GM19324 (cell line): Measurements from ENCODE around the gene LIG1.
A peak's percentile ranks its signal among the peaks of the same experiment; 100 is the strongest.

Experiments used
- ATAC-seq: cut with Tn5 transposase; IDR thresholded peaks from one replicate; pipeline ENCODE4 v1.9.1; 2021; ENCODE audit warnings: mild to moderate bottlenecking, moderate library complexity; ENCODE audit not compliant: unreplicated experiment, low FRiP score

LIG1 gene

DNA sequence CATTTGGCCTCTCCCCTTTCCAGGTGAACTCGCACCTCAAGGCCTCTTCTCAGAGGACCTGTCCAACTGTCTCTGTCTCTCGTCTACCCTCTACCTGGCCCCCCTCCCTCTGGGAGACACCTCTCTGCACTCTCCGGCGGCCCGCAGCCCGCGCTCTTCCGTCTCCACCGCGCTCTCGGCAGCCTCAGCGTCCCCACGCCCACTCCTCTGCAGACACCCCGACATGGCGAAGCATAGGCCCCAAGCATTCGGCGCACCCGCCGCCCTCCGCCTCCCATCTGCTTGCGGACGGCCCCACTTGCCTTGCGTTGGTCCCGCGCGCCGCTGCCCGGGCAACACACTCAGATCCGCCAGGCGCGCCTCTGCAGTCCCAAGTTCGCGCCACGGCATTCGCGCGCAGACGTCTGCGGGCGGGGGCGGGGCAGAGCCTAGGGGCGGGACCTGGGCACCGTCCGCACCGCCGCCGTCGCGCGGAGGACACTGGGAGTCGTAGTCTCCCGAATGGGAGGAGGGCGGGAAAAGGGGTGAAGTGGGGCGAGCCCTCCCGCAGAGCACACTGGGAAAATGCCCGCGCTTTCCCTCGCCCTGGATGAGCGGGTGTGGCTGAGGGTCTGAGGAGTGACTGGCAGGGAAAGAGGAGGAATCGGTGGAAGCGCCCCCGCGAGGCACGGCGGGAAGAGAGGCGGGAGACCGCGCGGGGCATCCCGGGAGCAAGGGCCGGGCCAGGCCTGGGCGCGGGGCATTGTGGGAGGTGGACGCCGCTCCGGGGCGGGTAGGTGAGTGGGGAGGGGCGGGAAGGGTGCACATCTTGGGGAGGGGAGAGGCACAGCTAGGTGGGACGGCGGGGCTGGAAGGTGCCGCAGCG, at the start of gene LIG1, which contains the start of gene ZSWIM9:
Gene LIG1, minus strand, starts transcription at position 406 of the 865 bp plus-strand sequence. CDS start 4,778 bp downstream, outside the sequence.
Gene ZSWIM9, plus strand, starts transcription at position 742 of the 865 bp plus-strand sequence. CDS start 1,123 bp downstream, outside the sequence.
- ATAC-seq: peak; percentile 83

DNA sequence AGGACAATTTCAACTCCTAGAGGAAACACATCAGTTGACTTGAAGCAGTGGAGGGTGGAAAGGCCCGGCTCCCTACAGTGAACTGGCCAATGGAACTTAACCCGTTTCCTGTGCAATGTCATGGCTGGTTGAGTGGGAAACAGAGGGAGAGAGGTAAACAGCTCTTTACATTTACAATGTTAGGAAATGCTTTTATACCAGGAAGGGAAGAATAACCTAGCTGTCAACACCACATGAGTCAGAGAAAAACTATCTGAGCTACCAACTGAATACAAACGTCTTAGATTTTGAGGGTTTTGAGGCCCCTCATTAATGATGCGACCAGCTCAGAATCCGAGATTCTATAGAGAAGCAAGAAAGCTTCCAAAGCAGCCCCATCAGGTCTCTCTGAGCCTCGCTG, 48.9 kb upstream of the LIG1 start:
- no peak for ATAC-seq

DNA sequence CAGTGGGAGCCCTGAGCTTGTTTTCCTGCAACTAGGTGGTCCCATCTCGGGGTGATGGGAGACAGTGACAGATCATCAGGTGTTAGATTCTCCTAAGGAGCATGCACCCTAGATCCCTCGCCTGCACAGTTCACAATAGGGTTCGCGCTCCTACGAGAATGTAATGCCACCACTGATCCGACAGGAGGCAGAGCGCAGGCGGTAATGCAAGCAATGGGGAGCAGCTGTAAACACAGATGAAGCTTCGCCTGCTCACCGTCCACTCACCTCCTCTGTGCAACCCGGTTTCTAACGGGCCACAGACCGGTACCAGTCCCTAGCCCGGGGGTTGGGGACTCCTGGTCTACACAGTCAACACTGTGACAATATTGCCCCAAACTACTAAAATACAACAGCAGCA, 46.8 kb upstream of the LIG1 start:
- ATAC-seq: no peak

DNA sequence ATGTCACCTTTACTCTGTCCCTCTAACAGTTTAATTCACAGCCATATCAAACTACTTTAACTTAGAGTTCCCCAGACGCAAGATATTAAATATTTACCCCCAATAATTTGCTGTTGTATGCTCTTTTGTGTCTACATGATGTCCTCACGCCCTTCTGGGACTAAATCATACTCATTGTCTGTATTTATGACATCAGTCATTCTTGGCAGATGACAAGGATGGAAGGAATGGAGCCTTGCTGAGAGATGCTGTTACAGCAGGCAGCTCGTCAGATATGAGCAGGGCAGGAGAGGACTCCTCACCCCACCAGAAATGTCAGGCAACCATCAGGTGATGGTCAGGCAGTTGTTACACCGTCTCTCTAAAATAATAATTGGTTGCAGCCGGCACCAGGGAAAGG, 43.8 kb upstream of the LIG1 start:
- no peak for ATAC-seq

DNA sequence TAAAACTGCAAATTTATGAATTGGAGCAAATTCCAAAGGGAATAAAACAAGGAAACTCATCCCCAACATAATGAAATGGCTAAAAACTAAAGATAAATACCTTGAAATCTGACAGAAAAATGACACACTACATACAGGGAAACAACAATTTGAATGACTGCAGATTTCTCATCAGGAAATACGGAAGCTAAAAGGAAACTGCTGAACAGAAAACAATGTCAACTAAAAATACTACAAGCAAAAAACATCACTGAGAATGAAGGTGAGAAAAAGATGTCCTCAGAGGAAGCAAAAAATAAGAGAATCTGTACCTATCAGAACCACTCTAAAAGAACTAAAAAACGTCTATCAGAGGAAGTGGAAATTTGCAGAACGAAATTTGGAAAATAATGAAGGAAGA, 39.9 kb upstream of the LIG1 start:
- no peak for ATAC-seq

DNA sequence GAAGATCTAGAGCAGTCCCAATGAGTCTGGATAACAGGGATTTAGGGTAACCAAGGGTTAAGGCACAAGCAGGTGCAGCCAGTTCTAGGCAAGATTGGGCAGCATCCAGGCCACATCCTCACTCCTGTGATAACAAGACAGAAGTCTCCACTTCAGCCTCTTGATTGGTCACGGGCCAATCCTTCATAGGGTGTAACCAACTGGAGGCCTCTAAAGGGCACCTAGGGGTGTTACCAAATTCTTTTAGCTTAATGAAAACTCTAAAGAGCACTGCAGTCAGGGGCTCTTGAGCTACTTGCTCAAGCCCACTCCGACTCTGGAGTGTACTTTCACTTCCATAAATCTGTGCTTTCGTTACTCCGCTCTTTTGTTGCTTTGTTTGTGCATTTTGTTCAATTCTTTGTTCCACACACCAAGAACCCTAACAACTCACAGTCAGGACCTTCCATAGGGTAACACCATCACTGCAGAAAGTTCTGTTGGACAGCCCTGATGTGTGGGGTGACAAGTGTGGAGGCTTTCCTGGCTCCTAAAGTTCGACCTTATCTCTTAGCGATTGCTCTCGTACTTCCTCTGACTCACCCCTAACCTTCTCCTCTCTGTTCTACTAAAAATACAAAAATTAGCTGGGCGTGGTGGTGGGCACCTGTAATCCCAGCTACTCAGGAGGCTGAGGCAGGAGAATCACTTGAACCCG, 36.4 kb upstream of the LIG1 start:
- no peak for ATAC-seq

DNA sequence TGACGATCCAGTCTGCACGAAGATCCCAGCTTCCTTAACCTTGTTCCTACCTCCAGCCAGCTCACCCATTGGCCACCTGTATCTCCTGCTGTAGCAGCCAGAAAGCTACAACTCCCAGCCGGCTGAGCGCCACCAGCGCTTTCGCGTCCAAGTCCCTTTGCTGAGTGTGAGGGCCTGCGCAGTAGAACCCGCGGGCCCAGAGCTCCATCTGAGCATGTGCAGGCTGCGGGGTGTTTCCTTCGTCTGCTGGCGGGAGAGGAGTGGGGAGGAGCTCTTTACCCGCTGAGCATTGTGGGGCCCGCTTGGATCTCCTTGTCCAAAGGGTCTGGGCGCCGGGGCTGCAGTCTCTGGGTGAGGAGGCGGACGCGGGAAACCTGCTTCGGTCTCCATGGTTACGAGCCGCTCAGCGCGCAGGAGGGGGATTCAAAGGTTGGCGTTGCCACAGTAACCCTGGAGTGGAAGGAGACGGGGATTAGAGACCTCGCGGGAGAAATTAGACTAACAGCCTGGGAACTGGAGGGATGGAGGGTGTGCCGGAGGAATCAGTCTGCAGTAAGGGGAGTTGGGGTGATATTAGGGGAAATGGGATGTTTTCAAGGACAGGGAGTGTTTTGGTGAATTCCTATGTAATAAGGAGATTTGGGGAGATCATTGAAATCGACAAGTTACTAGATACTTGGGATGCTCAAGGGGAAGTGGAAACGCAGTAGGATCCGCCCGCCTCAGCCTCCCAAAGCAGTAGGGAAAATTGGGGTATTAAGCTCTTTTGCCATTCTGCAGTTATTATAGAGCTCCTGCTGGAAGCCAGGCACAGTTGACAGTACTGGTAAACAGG, 33.9 kb upstream of the LIG1 start:
- peak; percentile 85 for ATAC-seq

DNA sequence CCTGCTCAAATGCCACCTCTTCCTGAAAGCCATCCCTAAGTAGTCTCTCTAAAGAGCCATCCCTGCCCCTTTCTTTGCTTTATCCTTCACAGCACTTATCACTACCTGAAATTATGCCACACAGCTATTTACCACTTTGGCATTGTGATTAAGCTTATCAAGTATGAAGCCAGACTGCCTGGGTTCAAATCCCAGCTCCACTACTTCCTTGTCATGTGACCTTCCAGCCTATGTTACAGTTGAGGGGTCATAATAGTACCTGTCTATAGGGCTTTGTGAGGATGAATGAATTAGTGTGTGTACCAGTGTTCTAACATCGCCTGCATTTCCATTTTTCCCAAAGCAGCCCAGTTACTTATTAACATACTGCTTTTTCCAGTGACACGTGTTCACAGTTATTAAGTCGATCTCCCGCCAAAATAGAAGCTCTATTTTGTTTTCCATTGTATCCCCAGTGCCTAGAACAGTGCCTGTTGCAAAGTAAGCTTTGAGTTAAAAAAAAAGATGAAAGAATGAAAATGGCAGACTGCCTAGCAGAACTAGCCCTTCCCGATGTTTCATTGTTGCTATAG, 33.2 kb upstream of the LIG1 start:
- ATAC-seq: no peak

DNA sequence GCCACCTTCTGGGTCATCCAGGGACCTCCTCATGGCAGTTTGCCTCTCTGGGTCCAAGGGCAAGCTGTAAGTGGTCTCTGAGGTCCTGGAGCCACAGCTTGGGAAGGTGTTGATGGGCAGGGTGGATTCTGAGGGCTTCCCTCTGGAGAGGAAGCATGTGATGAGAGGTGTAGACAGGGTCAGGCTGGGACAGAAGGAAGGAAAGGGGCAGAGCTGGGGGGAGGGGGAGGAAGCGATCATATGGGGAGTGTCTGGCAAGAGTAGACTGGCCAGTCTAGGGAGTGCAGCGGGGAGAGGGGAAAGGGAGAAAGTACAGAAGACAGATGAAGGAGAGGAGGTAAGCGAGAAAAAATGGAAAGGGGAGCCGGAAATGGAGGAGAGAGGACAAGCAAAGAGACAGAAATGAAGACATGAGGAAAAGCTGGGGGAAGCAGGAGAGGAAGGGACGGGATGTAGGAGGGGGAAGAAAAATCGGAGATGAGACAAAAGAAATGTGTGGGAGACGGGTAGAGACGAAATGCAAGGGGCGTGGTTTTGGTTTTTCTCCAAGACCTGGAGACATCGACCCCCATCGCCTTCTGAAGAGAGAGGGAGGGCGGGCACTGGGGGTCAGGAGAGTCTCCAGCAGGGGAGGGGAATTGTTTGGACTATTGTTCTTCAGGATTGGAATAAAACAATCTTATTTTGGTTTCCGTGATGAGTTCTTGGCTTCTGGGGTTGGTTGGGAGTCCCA, 27.0 kb upstream of the LIG1 start:
- no peak for ATAC-seq

DNA sequence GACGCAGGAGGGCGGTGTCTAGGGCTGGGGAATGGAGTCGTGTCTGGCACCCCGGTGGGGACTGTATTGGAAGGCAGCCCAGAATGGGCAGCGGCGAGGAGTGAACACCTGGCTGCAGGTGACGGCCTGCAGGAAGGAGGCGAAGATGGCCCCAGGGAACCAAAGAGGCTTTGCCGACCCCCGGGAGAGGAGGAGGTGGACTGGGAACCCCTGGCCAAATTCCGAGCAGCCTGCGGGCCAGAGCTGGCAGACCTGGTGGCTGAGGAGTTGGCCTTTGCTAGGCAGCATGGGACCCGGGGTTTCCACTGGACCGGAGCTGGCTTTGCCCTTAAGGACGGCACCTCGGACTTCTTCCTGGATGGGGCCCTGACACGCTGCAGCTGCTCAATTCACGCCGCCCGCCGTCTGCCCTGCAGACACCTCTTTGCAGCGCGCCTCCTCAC, 26.2 kb upstream of the LIG1 start:
- no peak for ATAC-seq

DNA sequence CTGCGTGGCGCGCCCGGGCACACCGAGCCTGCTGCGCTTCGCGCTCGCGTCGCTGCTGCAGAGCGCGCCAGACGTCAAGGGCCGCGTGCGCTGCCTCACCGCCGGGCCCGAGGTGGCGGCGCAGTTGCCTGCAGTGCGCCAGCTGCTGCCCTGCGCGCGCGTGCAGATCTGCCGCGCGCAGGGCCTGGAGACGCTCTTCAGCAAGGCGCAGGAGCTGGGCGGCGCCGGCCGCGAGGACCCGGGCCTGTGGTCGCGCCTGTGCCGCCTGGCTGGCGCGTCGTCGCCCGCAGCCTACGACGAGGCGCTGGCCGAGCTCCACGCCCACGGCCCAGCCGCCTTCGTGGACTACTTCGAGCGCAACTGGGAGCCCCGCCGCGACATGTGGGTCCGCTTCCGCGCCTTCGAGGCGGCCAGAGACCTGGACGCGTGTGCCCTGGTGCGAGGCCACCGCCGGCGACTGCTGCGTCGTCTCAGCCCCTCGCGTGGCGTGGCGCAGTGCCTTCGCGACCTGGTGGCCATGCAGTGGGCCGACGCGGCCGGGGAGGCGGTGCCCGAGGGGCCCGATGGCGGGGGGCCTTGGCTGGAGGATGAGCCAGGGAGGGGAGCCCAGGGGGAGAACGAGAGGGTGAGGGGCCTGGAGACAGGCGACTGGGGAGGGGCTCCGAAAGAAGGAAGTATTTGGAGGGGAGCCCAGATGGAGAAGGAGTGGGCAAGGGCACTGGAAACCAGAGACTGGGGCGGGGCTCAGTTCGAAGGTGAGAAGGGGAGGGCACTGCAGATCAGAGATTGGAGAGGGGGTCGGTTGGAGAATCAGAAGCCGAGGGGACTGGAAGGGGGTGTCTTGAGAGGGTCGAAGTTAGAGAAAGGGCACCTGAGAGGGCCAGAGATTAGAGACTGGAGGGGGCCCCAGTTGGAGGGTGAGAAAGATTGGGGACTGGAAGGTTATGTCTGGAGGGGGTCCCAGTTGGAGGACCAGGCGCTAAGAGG, 25.0 kb upstream of the LIG1 start:
- no peak for ATAC-seq

DNA sequence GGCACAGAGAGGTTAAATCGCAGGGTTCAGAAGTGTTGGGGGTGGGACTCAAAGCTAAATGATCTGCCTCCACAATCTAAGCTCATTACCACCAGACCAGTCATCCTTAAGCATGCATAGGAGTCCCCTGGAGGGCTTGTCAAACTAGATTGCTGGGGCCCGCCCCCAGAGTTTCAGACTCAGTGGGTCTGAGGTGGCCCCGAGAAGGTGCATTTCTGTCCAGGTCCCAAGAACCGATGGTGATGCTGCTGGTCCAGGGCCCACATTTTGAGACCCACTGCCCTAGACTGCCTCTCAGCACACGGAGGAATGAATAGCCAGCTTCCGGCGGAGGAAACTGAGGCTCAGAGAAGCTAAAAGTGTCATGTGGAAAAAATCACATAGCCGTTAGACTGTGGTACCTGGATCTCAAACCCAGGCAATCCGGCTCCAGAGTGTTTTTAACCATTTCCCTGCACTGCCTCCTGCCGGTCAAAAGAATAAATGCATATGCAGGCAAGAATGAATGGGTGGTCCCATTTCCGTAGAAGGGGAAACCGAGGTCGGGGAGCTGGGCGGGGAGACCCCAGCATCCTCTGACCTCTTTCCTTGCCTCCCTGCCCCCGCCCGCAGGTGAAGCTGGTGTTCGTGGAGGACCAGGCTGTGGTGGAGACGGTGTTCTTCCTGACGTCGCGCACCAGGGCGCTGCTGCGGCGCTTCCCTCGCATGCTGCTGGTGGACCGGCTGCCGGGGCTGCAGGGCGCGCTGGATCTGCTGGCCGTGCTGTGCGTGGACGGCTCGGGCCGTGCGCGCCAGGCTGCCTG, 24.1 kb upstream of the LIG1 start:
- no peak for ATAC-seq

DNA sequence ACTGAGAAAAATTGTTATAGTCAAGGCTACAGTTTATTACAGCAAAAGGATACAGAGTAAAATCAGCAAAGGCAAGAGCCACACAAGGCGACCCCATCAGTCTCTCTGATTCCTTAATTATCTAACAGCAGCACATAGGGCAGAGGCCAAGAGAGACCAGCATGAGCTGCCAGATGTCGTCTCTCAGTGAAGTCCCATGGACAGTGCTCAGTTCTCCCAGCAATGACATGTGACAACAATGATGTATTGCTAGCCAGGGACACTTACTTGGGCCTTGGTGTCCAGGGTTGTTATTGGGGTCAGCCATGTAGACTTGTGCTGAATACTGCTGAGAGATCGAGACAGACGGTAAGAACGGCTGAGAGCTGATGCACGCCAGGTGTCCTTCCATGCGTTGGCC, 22.6 kb upstream of the LIG1 start:
- no peak for ATAC-seq

DNA sequence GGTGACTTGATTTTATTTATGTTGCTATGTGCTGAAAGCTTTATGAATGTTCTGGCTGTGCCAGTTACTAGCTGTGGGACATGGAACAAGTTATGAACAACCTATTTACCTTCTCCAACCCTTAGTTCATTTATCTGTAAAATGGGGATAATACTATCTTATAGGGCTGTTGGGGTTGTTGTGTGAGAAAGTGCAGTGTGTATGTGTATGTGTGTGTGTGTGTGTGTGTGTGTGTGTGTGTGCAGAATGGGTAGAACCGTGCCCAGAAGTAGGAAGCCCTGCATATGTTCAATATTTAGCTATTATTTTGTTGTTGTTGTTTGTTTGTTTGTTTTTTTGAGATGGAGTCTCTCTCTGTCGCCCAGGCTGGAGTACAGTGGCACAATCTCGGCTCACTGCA, 20.7 kb upstream of the LIG1 start:
- ATAC-seq: no peak

DNA sequence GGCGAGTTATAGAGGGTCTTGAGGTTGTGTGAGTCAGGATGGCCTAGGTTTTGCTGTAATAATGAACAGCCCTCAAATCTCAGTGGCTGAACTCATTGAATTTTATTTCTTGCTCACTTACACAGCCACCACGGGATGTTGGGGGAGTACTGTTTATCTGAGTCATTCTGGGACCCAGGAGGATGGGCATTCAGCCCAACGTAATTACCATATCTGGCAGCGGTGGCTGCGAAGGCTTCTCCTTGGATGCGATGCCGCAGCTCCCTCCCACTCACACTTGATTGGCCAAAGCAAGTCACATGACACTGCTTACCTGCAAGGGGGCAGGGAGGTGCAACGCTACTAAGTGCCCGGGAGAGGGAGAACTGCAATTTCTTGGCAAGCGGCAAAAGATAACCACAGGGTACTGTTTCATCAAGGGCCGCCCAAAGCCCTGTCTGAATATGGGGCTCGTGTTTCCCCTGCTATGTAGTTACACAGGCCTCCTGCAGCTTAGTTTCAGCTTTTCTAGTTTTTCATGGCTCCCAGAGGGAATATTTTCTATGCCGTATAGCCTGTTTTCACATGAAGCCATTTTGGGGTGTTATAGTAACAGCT, 20.2 kb upstream of the LIG1 start:
- ATAC-seq: no peak

DNA sequence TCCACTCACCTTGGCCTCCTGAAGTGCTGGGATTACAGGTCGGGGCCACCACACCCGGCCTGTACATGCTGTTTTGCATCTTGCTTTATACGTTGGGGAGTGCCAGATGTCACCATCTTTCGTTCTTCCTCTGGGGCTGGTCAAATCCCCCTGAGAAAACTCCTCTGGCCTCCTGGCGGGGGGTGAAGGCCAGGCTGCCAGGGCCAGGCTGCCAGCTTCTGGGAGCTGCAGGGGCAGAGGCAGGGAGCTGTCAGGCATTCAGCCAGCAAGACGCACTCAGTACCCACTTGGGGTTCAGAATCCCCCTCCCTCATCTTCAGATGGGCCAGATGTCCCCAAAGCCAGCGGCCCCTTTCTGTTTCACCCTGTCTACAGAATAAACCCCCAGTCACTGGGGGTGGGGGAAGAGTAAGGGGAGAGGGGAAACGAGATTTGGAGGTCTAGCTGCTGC, 16.4 kb upstream of the LIG1 start:
- ATAC-seq: peak; percentile 46

DNA sequence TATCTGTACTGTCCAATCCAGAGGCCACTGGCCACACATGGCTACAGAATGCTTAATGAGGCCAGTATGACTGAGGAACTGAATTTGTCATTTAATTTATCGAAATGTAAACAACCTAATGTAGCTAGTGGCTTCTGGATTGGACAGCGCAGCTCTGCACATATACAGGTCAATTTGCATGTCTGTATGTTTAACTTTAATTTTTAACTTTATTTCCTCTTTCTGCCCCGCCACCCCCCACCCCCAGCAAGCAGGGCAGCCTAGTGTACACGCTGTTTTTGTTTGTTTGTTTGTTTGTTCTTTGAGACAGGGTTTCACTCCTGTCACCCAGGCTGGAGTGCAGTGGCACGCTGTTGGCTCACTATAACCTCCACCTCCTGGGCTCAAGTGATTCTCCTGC, 15.9 kb upstream of the LIG1 start:
- ATAC-seq: peak; percentile 53
